ENCODE data around the gene FLRT2.

The FLRT2 gene

GRCh38 chr14:85594217-85594616 is 64.3 kb downstream of the FLRT2 start:
- no peak overlapping the region for H3K4me3 ChIP-seq (ENCODE audit: severe bottlenecking)
- no peak overlapping the region for H3K27ac ChIP-seq (ENCODE audit: poor library complexity, severe bottlenecking)
- DNase-seq (ENCODE audit: low spot score) (no peak), ATAC-seq (ENCODE audit: low read depth) (no peak)
- H3K9me3 ChIP-seq (ENCODE audit: severe bottlenecking), result no peaks in the 10 kb centered on the region
- 0 out of 2 replicates have a peak, but pooled peaks cover 5% of the 10 kb centered on the region for H3K36me3 ChIP-seq (ENCODE audit: low read depth)
- peaks cover 7% of the 10 kb centered on the region for H3K4me1 ChIP-seq (ENCODE audit: insufficient read depth, poor library complexity, severe bottlenecking)
- no peaks in the 10 kb centered on the region for H3K27me3 ChIP-seq (ENCODE audit: insufficient read depth, poor library complexity, severe bottlenecking)
- TF ChIP-seq CTCF (IDR thresholded peaks at IDR 0.05; ENCODE audit: poor library complexity, severe bottlenecking), result no peak

GRCh38 chr14:85595981-85596380 is 66.0 kb downstream of the FLRT2 start:
- no peak for DNase-seq (ENCODE audit: low spot score)
- no peak overlapping the region for H3K27ac ChIP-seq (ENCODE audit: poor library complexity, severe bottlenecking)
- TF ChIP-seq CTCF (IDR thresholded peaks at IDR 0.05; ENCODE audit: poor library complexity, severe bottlenecking), result no peak
- H3K4me1 ChIP-seq (ENCODE audit: insufficient read depth, poor library complexity, severe bottlenecking), result peaks cover 2% of the 10 kb centered on the region
- no peaks in the 10 kb centered on the region for H3K9me3 ChIP-seq (ENCODE audit: severe bottlenecking)
- no peaks in the 10 kb centered on the region for H3K27me3 ChIP-seq (ENCODE audit: insufficient read depth, poor library complexity, severe bottlenecking)
- H3K4me3 ChIP-seq (ENCODE audit: severe bottlenecking), result no peak overlapping the region
- H3K36me3 ChIP-seq (ENCODE audit: low read depth), result 0 out of 2 replicates have a peak, but pooled peaks cover 5% of the 10 kb centered on the region
- no peak for ATAC-seq (ENCODE audit: low read depth)

- H3K27me3 ChIP-seq (ENCODE audit: insufficient read depth, poor library complexity, severe bottlenecking), result no peaks in the 10 kb centered on the region
- no peak for TF ChIP-seq CTCF (IDR thresholded peaks at IDR 0.05; ENCODE audit: poor library complexity, severe bottlenecking)
- DNase-seq (ENCODE audit: low spot score), result no peak
- 0 out of 2 replicates have a peak, but pooled peaks cover 5% of the 10 kb centered on the region for H3K36me3 ChIP-seq (ENCODE audit: low read depth)
- no peak overlapping the region for H3K4me3 ChIP-seq (ENCODE audit: severe bottlenecking)
- no peaks in the 10 kb centered on the region for H3K9me3 ChIP-seq (ENCODE audit: severe bottlenecking)
- H3K4me1 ChIP-seq (ENCODE audit: insufficient read depth, poor library complexity, severe bottlenecking), result no peaks in the 10 kb centered on the region
- H3K27ac ChIP-seq (ENCODE audit: poor library complexity, severe bottlenecking), result no peak overlapping the region
- ATAC-seq (ENCODE audit: low read depth), result no peak
Measured at GRCh38 chr14:85596562-85596961, 66.6 kb downstream of the FLRT2 start.

- no peak for TF ChIP-seq CTCF (IDR thresholded peaks at IDR 0.05; ENCODE audit: poor library complexity, severe bottlenecking)
- no peak overlapping the region for H3K27ac ChIP-seq (ENCODE audit: poor library complexity, severe bottlenecking)
- H3K36me3 ChIP-seq (ENCODE audit: low read depth), result 0 out of 2 replicates have a peak, but pooled peaks cover 5% of the 10 kb centered on the region
- no peak for ATAC-seq (ENCODE audit: low read depth)
- no peak overlapping the region for H3K4me3 ChIP-seq (ENCODE audit: severe bottlenecking)
- DNase-seq (ENCODE audit: low spot score), result no peak
- H3K9me3 ChIP-seq (ENCODE audit: severe bottlenecking), result no peaks in the 10 kb centered on the region
- no peaks in the 10 kb centered on the region for H3K27me3 ChIP-seq (ENCODE audit: insufficient read depth, poor library complexity, severe bottlenecking)
- no peaks in the 10 kb centered on the region for H3K4me1 ChIP-seq (ENCODE audit: insufficient read depth, poor library complexity, severe bottlenecking)
Measured at GRCh38 chr14:85597701-85598100, 67.8 kb downstream of the FLRT2 start.

- Histone ChIP-seq H3K4me1 (ENCODE audit: insufficient read depth, poor library complexity, severe bottlenecking) (no peaks in the 10 kb centered on the region), H3K9me3 (ENCODE audit: severe bottlenecking) (no peaks in the 10 kb centered on the region), H3K27ac (ENCODE audit: poor library complexity, severe bottlenecking) (no peak overlapping the region), H3K4me3 (ENCODE audit: severe bottlenecking) (no peak overlapping the region), H3K27me3 (ENCODE audit: insufficient read depth, poor library complexity, severe bottlenecking) (no peaks in the 10 kb centered on the region), H3K36me3 (ENCODE audit: low read depth) (0 out of 2 replicates have a peak, but pooled peaks cover 5% of the 10 kb centered on the region)
- ATAC-seq (ENCODE audit: low read depth) (0 out of 3 replicates have a peak, but pooled peaks have one; percentile 29), DNase-seq (ENCODE audit: low spot score) (no peak)
- no peak for TF ChIP-seq CTCF (IDR thresholded peaks at IDR 0.05; ENCODE audit: poor library complexity, severe bottlenecking)
Measured at GRCh38 chr14:85599939-85600338, 70.0 kb downstream of the FLRT2 start.
